Lower leg skin (tissue), 3 donors: ENCODE measurements around the gene RAB7A.

Experiments
- POLR2A ChIP-seq, 2 donors: fragments of 450-650 bp; IDR thresholded peaks; one replicate each; pipeline ENCODE4 v1.6.1; 2016 to 2017; ENCODE audit warnings: antibody characterized with exemption in 2 of 2, mild to moderate bottlenecking in 1 of 2, moderate library complexity in 1 of 2
- TF ChIP-seq, protein P1 (sequence below), 3 donors: fragments of 450-650 bp; IDR thresholded peaks; one replicate each; pipeline ENCODE4 v1.5.1; 2016; ENCODE audit warnings: antibody characterized with exemption in 3 of 3, mild to moderate bottlenecking in 3 of 3, moderate library complexity in 2 of 3

DNA sequence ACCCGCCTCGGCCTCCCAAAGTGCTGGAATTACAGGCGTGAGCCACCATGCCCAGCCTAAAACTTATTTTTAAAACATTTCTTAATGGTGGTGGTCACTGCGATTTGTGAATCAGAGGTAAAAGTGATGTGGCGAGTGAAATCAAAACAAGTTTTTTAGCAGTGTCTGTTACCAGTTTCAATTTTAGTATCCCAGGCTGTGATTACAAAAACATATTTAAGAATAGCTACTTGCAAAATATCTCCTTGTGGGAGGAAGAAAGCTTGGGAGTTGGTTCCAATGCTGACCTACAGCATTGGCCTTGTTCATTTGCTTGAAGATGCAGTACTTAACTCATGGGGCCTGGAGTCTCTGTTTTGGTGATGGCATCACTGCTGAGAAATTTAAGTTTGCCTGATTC, 4.5 kb downstream of the RAB7A start:
- TF ChIP-seq, protein P1, sequence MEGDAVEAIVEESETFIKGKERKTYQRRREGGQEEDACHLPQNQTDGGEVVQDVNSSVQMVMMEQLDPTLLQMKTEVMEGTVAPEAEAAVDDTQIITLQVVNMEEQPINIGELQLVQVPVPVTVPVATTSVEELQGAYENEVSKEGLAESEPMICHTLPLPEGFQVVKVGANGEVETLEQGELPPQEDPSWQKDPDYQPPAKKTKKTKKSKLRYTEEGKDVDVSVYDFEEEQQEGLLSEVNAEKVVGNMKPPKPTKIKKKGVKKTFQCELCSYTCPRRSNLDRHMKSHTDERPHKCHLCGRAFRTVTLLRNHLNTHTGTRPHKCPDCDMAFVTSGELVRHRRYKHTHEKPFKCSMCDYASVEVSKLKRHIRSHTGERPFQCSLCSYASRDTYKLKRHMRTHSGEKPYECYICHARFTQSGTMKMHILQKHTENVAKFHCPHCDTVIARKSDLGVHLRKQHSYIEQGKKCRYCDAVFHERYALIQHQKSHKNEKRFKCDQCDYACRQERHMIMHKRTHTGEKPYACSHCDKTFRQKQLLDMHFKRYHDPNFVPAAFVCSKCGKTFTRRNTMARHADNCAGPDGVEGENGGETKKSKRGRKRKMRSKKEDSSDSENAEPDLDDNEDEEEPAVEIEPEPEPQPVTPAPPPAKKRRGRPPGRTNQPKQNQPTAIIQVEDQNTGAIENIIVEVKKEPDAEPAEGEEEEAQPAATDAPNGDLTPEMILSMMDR (IDR thresholded peaks at IDR 0.05): no peak
- TF ChIP-seq POLR2A (IDR thresholded peaks at IDR 0.05): no peak
